ENCODE results near the gene CC2D1B.

The CC2D1B gene

GRCh38 chr1:52334906-52335528 lies 31.0 kb downstream of the CC2D1B start:
- Histone ChIP-seq H3K4me3 (ENCODE audit: low read length) (no peak overlapping the region), H3K36me3 (ENCODE audit: control insufficient read depth, low read depth, low read length) (peaks cover 8% of the 10 kb centered on the region), H3K9me3 (ENCODE audit: control insufficient read depth, low read depth, low read length) (no peaks in the 10 kb centered on the region), H3K27ac (ENCODE audit: low read length) (no peak overlapping the region), H3K4me1 (ENCODE audit: control insufficient read depth, low read depth, low read length) (no peaks in the 10 kb centered on the region), H3K9ac (ENCODE audit: low read length) (no peak overlapping the region), H3K27me3 (ENCODE audit: control insufficient read depth, insufficient read depth, low read length) (no peaks in the 10 kb centered on the region)

- Histone ChIP-seq H3K4me1 (ENCODE audit: control insufficient read depth, low read depth, low read length) (no peaks in the 10 kb centered on the region), H3K4me3 (ENCODE audit: low read length) (no peak overlapping the region), H3K27me3 (ENCODE audit: control insufficient read depth, insufficient read depth, low read length) (no peaks in the 10 kb centered on the region), H3K9me3 (ENCODE audit: control insufficient read depth, low read depth, low read length) (no peaks in the 10 kb centered on the region), H3K36me3 (ENCODE audit: control insufficient read depth, low read depth, low read length) (peaks cover 4% of the 10 kb centered on the region), H3K27ac (ENCODE audit: low read length) (no peak overlapping the region), H3K9ac (ENCODE audit: low read length) (no peak overlapping the region)
Measured at GRCh38 chr1:52332411-52332810, 33.6 kb downstream of the CC2D1B start.

- H3K4me1 ChIP-seq (ENCODE audit: control insufficient read depth, low read depth, low read length) = peaks cover 5% of the 10 kb centered on the region
- no peak overlapping the region for H3K9ac ChIP-seq (ENCODE audit: low read length)
- H3K36me3 ChIP-seq (ENCODE audit: control insufficient read depth, low read depth, low read length) = no peaks in the 10 kb centered on the region
- no peak overlapping the region for H3K27ac ChIP-seq (ENCODE audit: low read length)
- no peak overlapping the region for H3K4me3 ChIP-seq (ENCODE audit: low read length)
- H3K9me3 ChIP-seq (ENCODE audit: control insufficient read depth, low read depth, low read length) = no peaks in the 10 kb centered on the region
- no peaks in the 10 kb centered on the region for H3K27me3 ChIP-seq (ENCODE audit: control insufficient read depth, insufficient read depth, low read length)
Measured at GRCh38 chr1:52328615-52329014, 37.4 kb downstream of the CC2D1B start.

- Histone ChIP-seq H3K4me3 (ENCODE audit: low read length) (no peak overlapping the region), H3K27ac (ENCODE audit: low read length) (no peak overlapping the region), H3K9me3 (ENCODE audit: control insufficient read depth, low read depth, low read length) (no peaks in the 10 kb centered on the region), H3K27me3 (ENCODE audit: control insufficient read depth, insufficient read depth, low read length) (no peaks in the 10 kb centered on the region), H3K36me3 (ENCODE audit: control insufficient read depth, low read depth, low read length) (no peaks in the 10 kb centered on the region), H3K9ac (ENCODE audit: low read length) (no peak overlapping the region), H3K4me1 (ENCODE audit: control insufficient read depth, low read depth, low read length) (peaks cover 5% of the 10 kb centered on the region)
Measured at GRCh38 chr1:52325786-52326185, 40.2 kb downstream of the CC2D1B start.

GRCh38 chr1:52323731-52324130 lies 42.3 kb downstream of the CC2D1B start:
- Histone ChIP-seq H3K4me1 (ENCODE audit: control insufficient read depth, low read depth, low read length) (peaks cover 5% of the 10 kb centered on the region), H3K27me3 (ENCODE audit: control insufficient read depth, insufficient read depth, low read length) (no peaks in the 10 kb centered on the region), H3K4me3 (ENCODE audit: low read length) (no peak overlapping the region), H3K36me3 (ENCODE audit: control insufficient read depth, low read depth, low read length) (no peaks in the 10 kb centered on the region), H3K9ac (ENCODE audit: low read length) (no peak overlapping the region), H3K27ac (ENCODE audit: low read length) (no peak overlapping the region), H3K9me3 (ENCODE audit: control insufficient read depth, low read depth, low read length) (no peaks in the 10 kb centered on the region)

- H3K9ac ChIP-seq (ENCODE audit: low read length) = no peak overlapping the region
- H3K36me3 ChIP-seq (ENCODE audit: control insufficient read depth, low read depth, low read length) = no peaks in the 10 kb centered on the region
- no peak overlapping the region for H3K4me3 ChIP-seq (ENCODE audit: low read length)
- H3K9me3 ChIP-seq (ENCODE audit: control insufficient read depth, low read depth, low read length) = no peaks in the 10 kb centered on the region
- peaks cover 5% of the 10 kb centered on the region for H3K4me1 ChIP-seq (ENCODE audit: control insufficient read depth, low read depth, low read length)
- no peaks in the 10 kb centered on the region for H3K27me3 ChIP-seq (ENCODE audit: control insufficient read depth, insufficient read depth, low read length)
- no peak overlapping the region for H3K27ac ChIP-seq (ENCODE audit: low read length)
Measured at GRCh38 chr1:52321061-52321460, 44.9 kb downstream of the CC2D1B start.

GRCh38 chr1:52306227-52307006 lies 59.6 kb downstream of the CC2D1B start:
- Histone ChIP-seq H3K9me3 (ENCODE audit: control insufficient read depth, low read depth, low read length) (no peaks in the 10 kb centered on the region), H3K4me3 (ENCODE audit: low read length) (no peak overlapping the region), H3K9ac (ENCODE audit: low read length) (no peak overlapping the region), H3K27me3 (ENCODE audit: control insufficient read depth, insufficient read depth, low read length) (no peaks in the 10 kb centered on the region), H3K27ac (ENCODE audit: low read length) (no peak overlapping the region), H3K36me3 (ENCODE audit: control insufficient read depth, low read depth, low read length) (no peaks in the 10 kb centered on the region), H3K4me1 (ENCODE audit: control insufficient read depth, low read depth, low read length) (no peaks in the 10 kb centered on the region)

- Histone ChIP-seq H3K4me1 (ENCODE audit: control insufficient read depth, low read depth, low read length) (no peaks in the 10 kb centered on the region), H3K4me3 (ENCODE audit: low read length) (no peak overlapping the region), H3K27me3 (ENCODE audit: control insufficient read depth, insufficient read depth, low read length) (no peaks in the 10 kb centered on the region), H3K36me3 (ENCODE audit: control insufficient read depth, low read depth, low read length) (no peaks in the 10 kb centered on the region), H3K9me3 (ENCODE audit: control insufficient read depth, low read depth, low read length) (no peaks in the 10 kb centered on the region), H3K9ac (ENCODE audit: low read length) (no peak overlapping the region), H3K27ac (ENCODE audit: low read length) (no peak overlapping the region)
Measured at GRCh38 chr1:52305417-52306226, 60.4 kb downstream of the CC2D1B start.

All from iPS-18a (cell line).